Measurements from ENCODE around the gene RAP1GAP. TPM values are rescaled to one million over a fixed set of nuclear protein-coding genes. Genes with fewer than 3 reads are reported as not detected.

The RAP1GAP gene
- total and polyA plus RNA-seq, 4 donors: 5.6 to 64.7 (median 28.0) TPM

- H3K27me3 ChIP-seq (ENCODE audit: control insufficient read depth in 3 of 3, insufficient read depth in 3 of 3, low read length in 2 of 3): peaks cover 2 to 7% (median 4%) of the 10 kb centered on the region in 3 donors
Measured at GRCh38 chr1:21663248-21663950, 5.8 kb downstream of the RAP1GAP start.

GRCh38 chr1:21662426-21663247, 6.5 kb downstream of the RAP1GAP start:
- Histone ChIP-seq H3K27ac (ENCODE audit: low read depth in 1 of 2, low read length in 1 of 2) (no peak overlapping the region), H3K4me1 (ENCODE audit: control insufficient read depth in 5 of 5, insufficient read depth in 5 of 5, low read length in 5 of 5) (peaks cover 0 to 4% (median 0%) of the 10 kb centered on the region in 5 donors), H3K9ac (ENCODE audit: insufficient read depth in 1 of 2, low read length in 2 of 2) (no peak overlapping the region), H3K27me3 (ENCODE audit: control insufficient read depth in 3 of 3, insufficient read depth in 3 of 3, low read length in 2 of 3) (peaks cover 0 to 4% (median 2%) of the 10 kb centered on the region in 3 donors), H3K36me3 (ENCODE audit: control insufficient read depth in 4 of 4, insufficient read depth in 4 of 4, low read length in 4 of 4) (no peaks in the 10 kb centered on the region), H3K4me3 (no peak overlapping the region), H3K9me3 (ENCODE audit: control insufficient read depth in 4 of 4, insufficient read depth in 3 of 4, low read length in 3 of 4) (no peaks in the 10 kb centered on the region)
- 75 to 89% methylated on average over 6 of the region's 6 CpGs for WGBS, 2 donors
- no peak for TF ChIP-seq CTCF (IDR thresholded peaks at IDR 0.05; ENCODE audit: control extremely low read depth, extremely low read depth)
- DNase-seq (no peak), ATAC-seq (ENCODE audit: insufficient read depth, low FRiP score) (no peak)

More at GRCh38 chr1:21663248-21663950, 5.8 kb downstream of the RAP1GAP start:
- Histone ChIP-seq H3K27ac (ENCODE audit: low read depth in 1 of 2, low read length in 1 of 2) (no peak overlapping the region), H3K4me1 (ENCODE audit: control insufficient read depth in 5 of 5, insufficient read depth in 5 of 5, low read length in 5 of 5) (peaks cover 0 to 5% (median 4%) of the 10 kb centered on the region in 5 donors), H3K36me3 (ENCODE audit: control insufficient read depth in 4 of 4, insufficient read depth in 4 of 4, low read length in 4 of 4) (no peaks in the 10 kb centered on the region), H3K4me3 (no peak overlapping the region), H3K9me3 (ENCODE audit: control insufficient read depth in 4 of 4, insufficient read depth in 3 of 4, low read length in 3 of 4) (peaks cover 0 to 2% (median 0%) of the 10 kb centered on the region in 4 donors), H3K9ac (ENCODE audit: insufficient read depth in 1 of 2, low read length in 2 of 2) (no peak overlapping the region)
- WGBS, 2 donors: 60 to 71% methylated on average over 11 of the region's 11 CpGs
- DNase-seq (no peak), ATAC-seq (ENCODE audit: insufficient read depth, low FRiP score) (no peak)
- no peak for TF ChIP-seq CTCF (IDR thresholded peaks at IDR 0.05; ENCODE audit: control extremely low read depth, extremely low read depth)

GRCh38 chr1:21661886-21662285, 7.3 kb downstream of the RAP1GAP start:
- Histone ChIP-seq H3K27ac (ENCODE audit: low read depth in 1 of 2, low read length in 1 of 2) (no peak overlapping the region), H3K9me3 (ENCODE audit: control insufficient read depth in 4 of 4, insufficient read depth in 3 of 4, low read length in 3 of 4) (no peaks in the 10 kb centered on the region), H3K9ac (ENCODE audit: insufficient read depth in 1 of 2, low read length in 2 of 2) (no peak overlapping the region), H3K4me1 (ENCODE audit: control insufficient read depth in 5 of 5, insufficient read depth in 5 of 5, low read length in 5 of 5) (peaks cover 0 to 4% (median 0%) of the 10 kb centered on the region in 5 donors), H3K4me3 (no peak overlapping the region), H3K36me3 (ENCODE audit: control insufficient read depth in 4 of 4, insufficient read depth in 4 of 4, low read length in 4 of 4) (no peaks in the 10 kb centered on the region), H3K27me3 (ENCODE audit: control insufficient read depth in 3 of 3, insufficient read depth in 3 of 3, low read length in 2 of 3) (peaks cover 0 to 4% (median 2%) of the 10 kb centered on the region in 3 donors)
- no peak for TF ChIP-seq CTCF (IDR thresholded peaks at IDR 0.05; ENCODE audit: control extremely low read depth, extremely low read depth)
- no peak for ATAC-seq (ENCODE audit: insufficient read depth, low FRiP score)
- WGBS, 2 donors: 79 to 86% methylated on average over 5 of the region's 5 CpGs
- DNase-seq: no peak
